Mucosa of rectum (tissue), 2 donors: ENCODE data around the gene RMND5A.

Source experiments
- H3K27ac ChIP-seq, 2 donors: one replicate each; pipeline ENCODE4 v1.7.0; 2013; ENCODE audit warnings: inconsistent platforms in 2 of 2, low read depth in 2 of 2, low read length in 2 of 2
- H3K27me3 ChIP-seq, 2 donors: one replicate each; pipeline ENCODE4 v1.7.0; 2013; ENCODE audit warnings: low read length in 2 of 2; ENCODE audit not compliant: control insufficient read depth in 2 of 2, insufficient read depth in 2 of 2
- H3K36me3 ChIP-seq, 2 donors: one replicate each; pipeline ENCODE4 v1.7.0; 2013; ENCODE audit warnings: low read length in 2 of 2; ENCODE audit not compliant: control insufficient read depth in 2 of 2, insufficient read depth in 2 of 2
- H3K4me1 ChIP-seq, 2 donors: one replicate each; pipeline ENCODE4 v1.7.0; 2013; ENCODE audit warnings: low read length in 2 of 2, mild to moderate bottlenecking in 1 of 2; ENCODE audit not compliant: control insufficient read depth in 2 of 2, insufficient read depth in 2 of 2
- H3K4me3 ChIP-seq, 2 donors: one replicate each; pipeline ENCODE4 v1.7.0; 2013; ENCODE audit warnings: low read length in 2 of 2
- H3K9ac ChIP-seq, 2 donors: one replicate each; pipeline ENCODE4 v1.7.0; 2013; ENCODE audit warnings: low read length in 2 of 2, low read depth in 1 of 2, mild to moderate bottlenecking in 1 of 2
- H3K9me3 ChIP-seq, 2 donors: one replicate each; pipeline ENCODE4 v1.7.0; 2013; ENCODE audit warnings: low read length in 2 of 2; ENCODE audit not compliant: control insufficient read depth in 2 of 2
- donor health status: healthy.
- donor health status: Normal muscosa, but diverticular disease.

RMND5A gene

GRCh38 chr2:86760371-86760770 lies 40.3 kb downstream of the RMND5A start:
- Histone ChIP-seq H3K9ac (no peak overlapping the region), H3K27me3 (no peaks in the 10 kb centered on the region), H3K4me1 (no peaks in the 10 kb centered on the region), H3K4me3 (no peak overlapping the region), H3K36me3 (peaks cover 8 to 18% of the 10 kb centered on the region in 2 donors), H3K9me3 (no peaks in the 10 kb centered on the region), H3K27ac (no peak overlapping the region)

- H3K36me3 ChIP-seq: peaks cover 25 to 28% of the 10 kb centered on the region in 2 donors
- H3K9ac ChIP-seq: no peak overlapping the region
- no peaks in the 10 kb centered on the region for H3K4me1 ChIP-seq
- H3K27ac ChIP-seq: no peak overlapping the region
- H3K27me3 ChIP-seq: no peaks in the 10 kb centered on the region
- no peaks in the 10 kb centered on the region for H3K9me3 ChIP-seq
- no peak overlapping the region for H3K4me3 ChIP-seq
These were observed 44.7 kb downstream of the RMND5A start for GRCh38 chr2:86764661-86765309.

GRCh38 chr2:86765310-86765695 lies 45.2 kb downstream of the RMND5A start:
- no peaks in the 10 kb centered on the region for H3K9me3 ChIP-seq
- no peak overlapping the region for H3K4me3 ChIP-seq
- H3K27ac ChIP-seq: no peak overlapping the region
- no peaks in the 10 kb centered on the region for H3K27me3 ChIP-seq
- no peak overlapping the region for H3K9ac ChIP-seq
- H3K4me1 ChIP-seq: no peaks in the 10 kb centered on the region
- H3K36me3 ChIP-seq: peaks cover 28 to 31% of the 10 kb centered on the region in 2 donors

GRCh38 chr2:86768189-86768949 lies 48.3 kb downstream of the RMND5A start:
- no peak overlapping the region for H3K9ac ChIP-seq
- H3K27me3 ChIP-seq: no peaks in the 10 kb centered on the region
- peaks cover 50% of the 10 kb centered on the region in 2 donors for H3K36me3 ChIP-seq
- H3K9me3 ChIP-seq: no peaks in the 10 kb centered on the region
- H3K27ac ChIP-seq: no peak overlapping the region
- H3K4me3 ChIP-seq: no peak overlapping the region
- H3K4me1 ChIP-seq: no peaks in the 10 kb centered on the region

- no peaks in the 10 kb centered on the region for H3K4me1 ChIP-seq
- H3K27me3 ChIP-seq: no peaks in the 10 kb centered on the region
- H3K36me3 ChIP-seq: peaks cover 64% of the 10 kb centered on the region in 2 donors
- H3K27ac ChIP-seq: no peak overlapping the region
- no peaks in the 10 kb centered on the region for H3K9me3 ChIP-seq
- H3K9ac ChIP-seq: no peak overlapping the region
- H3K4me3 ChIP-seq: no peak overlapping the region
These were observed 49.7 kb downstream of the RMND5A start for GRCh38 chr2:86769838-86770237.

GRCh38 chr2:86770816-86771301 lies 50.8 kb downstream of the RMND5A start:
- Histone ChIP-seq H3K4me1 (no peaks in the 10 kb centered on the region), H3K9me3 (no peaks in the 10 kb centered on the region), H3K36me3 (peaks cover 67 to 72% of the 10 kb centered on the region in 2 donors), H3K9ac (no peak overlapping the region), H3K27me3 (no peaks in the 10 kb centered on the region), H3K4me3 (no peak overlapping the region), H3K27ac (no peak overlapping the region)

- Histone ChIP-seq H3K4me3 (no peak overlapping the region), H3K4me1 (no peaks in the 10 kb centered on the region), H3K36me3 (peaks cover 68 to 69% of the 10 kb centered on the region in 2 donors), H3K9me3 (no peaks in the 10 kb centered on the region), H3K9ac (no peak overlapping the region), H3K27ac (no peak overlapping the region), H3K27me3 (no peaks in the 10 kb centered on the region)
These were observed 52.5 kb downstream of the RMND5A start for GRCh38 chr2:86772611-86773010.

- Histone ChIP-seq H3K9ac (no peak overlapping the region), H3K9me3 (no peaks in the 10 kb centered on the region), H3K27ac (no peak overlapping the region), H3K36me3 (peaks cover 53 to 56% of the 10 kb centered on the region in 2 donors), H3K27me3 (no peaks in the 10 kb centered on the region), H3K4me1 (no peaks in the 10 kb centered on the region), H3K4me3 (no peak overlapping the region)
These were observed 54.8 kb downstream of the RMND5A start for GRCh38 chr2:86774862-86775261.

- Histone ChIP-seq H3K9ac (no peak overlapping the region), H3K4me1 (no peaks in the 10 kb centered on the region), H3K4me3 (no peak overlapping the region), H3K27me3 (no peaks in the 10 kb centered on the region), H3K9me3 (no peaks in the 10 kb centered on the region), H3K27ac (no peak overlapping the region), H3K36me3 (peaks cover 52% of the 10 kb centered on the region in 2 donors)
These were observed 55.2 kb downstream of the RMND5A start for GRCh38 chr2:86775338-86775737.

- Histone ChIP-seq H3K4me1 (no peaks in the 10 kb centered on the region), H3K9ac (no peak overlapping the region), H3K4me3 (no peak overlapping the region), H3K27me3 (no peaks in the 10 kb centered on the region), H3K9me3 (no peaks in the 10 kb centered on the region), H3K27ac (no peak overlapping the region), H3K36me3 (peaks cover 40% of the 10 kb centered on the region in 2 donors)
These were observed 56.4 kb downstream of the RMND5A start for GRCh38 chr2:86776532-86776931.
